NT2/D1 (cell line): ENCODE measurements around the gene WDR70.

Source experiments
- SUZ12 ChIP-seq: IDR thresholded peaks from 2 replicates; pipeline ENCODE4 v1.6.1; 2011; ENCODE audit not compliant: insufficient read length, insufficient read depth; ENCODE audit errors: extremely low read depth
- YY1 ChIP-seq: IDR thresholded peaks from 2 replicates; pipeline ENCODE4 v1.6.1; 2011; ENCODE audit not compliant: insufficient read length, insufficient read depth
- ZNF274 ChIP-seq: IDR thresholded peaks from 2 replicates; pipeline ENCODE4 v1.6.1; 2011; ENCODE audit warnings: mild to moderate bottlenecking, low read depth, low read length

GRCh38 chr5:37696190-37697021 is 317.3 kb downstream of the WDR70 start:
- TF ChIP-seq ZNF274, result no peak
- TF ChIP-seq SUZ12, result no peak
- no peak for TF ChIP-seq YY1
